K562 (cell line): ENCODE measurements around the gene ULK1. TPM values are rescaled to one million over a fixed set of nuclear protein-coding genes. Genes with fewer than 3 reads are reported as not detected.
A peak's percentile ranks its signal among the peaks of the same experiment; 100 is the strongest.

ENCODE experiments used
- HDAC8 ChIP-seq: fragments of 450-650 bp; IDR thresholded peaks from 2 replicates; pipeline ENCODE4 v1.6.1; 2016; ENCODE audit warnings: mild to moderate bottlenecking, missing genetic modification characterization, moderate library complexity, missing compliant biosample characterization
- L3MBTL2 ChIP-seq: fragments of 450-650 bp; IDR thresholded peaks from 2 replicates; pipeline ENCODE4 v1.6.1; 2016; ENCODE audit warnings: mild to moderate bottlenecking, moderate library complexity
- MEF2D ChIP-seq: conservative IDR thresholded peaks from 2 replicates; pipeline ENCODE4 v1.6.1; 2016; ENCODE audit warnings: low read depth, missing genetic modification characterization, missing compliant biosample characterization
- NFATC3 ChIP-seq: fragments of 450-650 bp; IDR thresholded peaks from 2 replicates; pipeline ENCODE4 v1.6.1; 2017; ENCODE audit warnings: mild to moderate bottlenecking
- TOE1 ChIP-seq, 2 experiments: fragments of 450-650 bp in 1 of 2; sonication (generic) in 1 of 2; formaldehyde crosslinking in 1 of 2; IDR thresholded peaks; 2 replicates each; pipeline versions ENCODE4 v1.7.1 to v1.8.0; 2016 to 2022; ENCODE audit warnings: borderline replicate concordance in 2 of 2, mild to moderate bottlenecking in 2 of 2, antibody characterized with exemption in 1 of 2, inconsistent platforms in 1 of 2, low read depth in 1 of 2, missing genetic modification reagents in 1 of 2, moderate library complexity in 1 of 2
- ZKSCAN3 ChIP-seq: fragments of 250-450 bp; sonication (Bioruptor Pico); IDR thresholded peaks from 2 replicates; pipeline ENCODE4 v1.4.0; 2020
- polyA plus RNA-seq, 8 experiments: library from polyadenylated mRNA; depleted of rRNA in 4 of 8; stranded (reverse) in 5 of 8; unstranded in 3 of 8; fragments of >200 nt; fragmentation: Nextera tagmentation in 2 of 8; fragmentation: Illumina TruSeq in 1 of 8; extraction: Ambion mirVana in 2 of 8; extraction: Trizol in 1 of 8; gene quantifications; 2 replicates each; pipeline versions ENCODE4 v1.2.1 to v1.2.3, GENCODE V29; 2011 to 2014; ENCODE audit warnings: inconsistent platforms in 1 of 8, missing spikeins in 1 of 8
- total RNA-seq, 7 experiments: library from RNA; depleted of rRNA in 6 of 7; stranded (reverse); fragments of >200 nt in 6 of 7; fragmentation: Illumina TruSeq in 2 of 7; extraction: Trizol in 2 of 7; gene quantifications; 2 replicates each; pipeline versions ENCODE4 v1.2.1 to v1.2.3, GENCODE V29; 2011 to 2021; ENCODE audit warnings: low replicate concordance in 1 of 7
- TF ChIP-seq, protein P1 (sequence below): fragments of 450-650 bp; IDR thresholded peaks from 2 replicates; pipeline ENCODE4 v1.6.1; 2016; ENCODE audit warnings: mild to moderate bottlenecking, moderate library complexity
- TF ChIP-seq, protein P2 (sequence below): fragments of 150-350 bp; IDR thresholded peaks from 2 replicates; pipeline ENCODE4 v1.6.1; 2014; ENCODE audit warnings: low read depth, mild to moderate bottlenecking, low read length, borderline replicate concordance
- TF ChIP-seq, protein P3 (sequence below): fragments of 150-350 bp; conservative IDR thresholded peaks from 2 replicates; pipeline ENCODE4 v1.6.1; 2014; ENCODE audit warnings: low read length

ULK1 gene
- total and polyA plus RNA-seq, 9 of the 15 experiments (the other 6 are each of a cell fraction or from before 2014, with no cell fraction given), result 0.15 to 29.4 (median 2.5) TPM

DNA sequence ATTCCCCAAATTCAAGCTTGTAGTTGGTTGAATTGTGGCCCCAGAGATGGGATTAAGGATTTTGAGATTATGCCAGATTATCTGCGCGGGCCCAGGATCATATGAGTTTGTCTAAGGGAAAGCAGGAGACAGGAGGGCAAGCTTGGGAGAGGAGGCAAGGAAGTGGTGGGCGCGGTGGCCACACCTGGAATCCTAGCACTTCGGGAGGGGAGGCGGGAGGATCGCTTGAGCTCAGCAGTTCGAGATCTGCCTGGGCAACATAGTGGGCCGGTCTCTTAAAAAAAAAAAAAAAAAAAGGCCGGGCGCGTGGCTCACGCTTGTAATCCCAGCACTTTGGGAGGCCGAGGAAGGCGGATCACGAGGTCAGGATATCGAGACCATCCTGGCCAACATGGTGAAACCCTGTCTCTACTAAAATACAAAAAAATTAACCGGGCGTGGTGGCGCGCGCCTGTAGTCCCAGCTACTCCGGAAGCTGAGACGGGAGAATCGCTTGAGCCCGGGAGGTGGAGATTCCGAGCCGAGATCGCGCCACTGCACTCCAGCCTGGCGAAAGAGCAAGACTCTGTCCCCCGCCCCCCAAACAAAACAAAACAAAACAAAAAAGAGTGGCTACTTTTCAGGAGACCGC lies 33.8 kb downstream of the ULK1 start (continued):
- TF ChIP-seq, protein P1, sequence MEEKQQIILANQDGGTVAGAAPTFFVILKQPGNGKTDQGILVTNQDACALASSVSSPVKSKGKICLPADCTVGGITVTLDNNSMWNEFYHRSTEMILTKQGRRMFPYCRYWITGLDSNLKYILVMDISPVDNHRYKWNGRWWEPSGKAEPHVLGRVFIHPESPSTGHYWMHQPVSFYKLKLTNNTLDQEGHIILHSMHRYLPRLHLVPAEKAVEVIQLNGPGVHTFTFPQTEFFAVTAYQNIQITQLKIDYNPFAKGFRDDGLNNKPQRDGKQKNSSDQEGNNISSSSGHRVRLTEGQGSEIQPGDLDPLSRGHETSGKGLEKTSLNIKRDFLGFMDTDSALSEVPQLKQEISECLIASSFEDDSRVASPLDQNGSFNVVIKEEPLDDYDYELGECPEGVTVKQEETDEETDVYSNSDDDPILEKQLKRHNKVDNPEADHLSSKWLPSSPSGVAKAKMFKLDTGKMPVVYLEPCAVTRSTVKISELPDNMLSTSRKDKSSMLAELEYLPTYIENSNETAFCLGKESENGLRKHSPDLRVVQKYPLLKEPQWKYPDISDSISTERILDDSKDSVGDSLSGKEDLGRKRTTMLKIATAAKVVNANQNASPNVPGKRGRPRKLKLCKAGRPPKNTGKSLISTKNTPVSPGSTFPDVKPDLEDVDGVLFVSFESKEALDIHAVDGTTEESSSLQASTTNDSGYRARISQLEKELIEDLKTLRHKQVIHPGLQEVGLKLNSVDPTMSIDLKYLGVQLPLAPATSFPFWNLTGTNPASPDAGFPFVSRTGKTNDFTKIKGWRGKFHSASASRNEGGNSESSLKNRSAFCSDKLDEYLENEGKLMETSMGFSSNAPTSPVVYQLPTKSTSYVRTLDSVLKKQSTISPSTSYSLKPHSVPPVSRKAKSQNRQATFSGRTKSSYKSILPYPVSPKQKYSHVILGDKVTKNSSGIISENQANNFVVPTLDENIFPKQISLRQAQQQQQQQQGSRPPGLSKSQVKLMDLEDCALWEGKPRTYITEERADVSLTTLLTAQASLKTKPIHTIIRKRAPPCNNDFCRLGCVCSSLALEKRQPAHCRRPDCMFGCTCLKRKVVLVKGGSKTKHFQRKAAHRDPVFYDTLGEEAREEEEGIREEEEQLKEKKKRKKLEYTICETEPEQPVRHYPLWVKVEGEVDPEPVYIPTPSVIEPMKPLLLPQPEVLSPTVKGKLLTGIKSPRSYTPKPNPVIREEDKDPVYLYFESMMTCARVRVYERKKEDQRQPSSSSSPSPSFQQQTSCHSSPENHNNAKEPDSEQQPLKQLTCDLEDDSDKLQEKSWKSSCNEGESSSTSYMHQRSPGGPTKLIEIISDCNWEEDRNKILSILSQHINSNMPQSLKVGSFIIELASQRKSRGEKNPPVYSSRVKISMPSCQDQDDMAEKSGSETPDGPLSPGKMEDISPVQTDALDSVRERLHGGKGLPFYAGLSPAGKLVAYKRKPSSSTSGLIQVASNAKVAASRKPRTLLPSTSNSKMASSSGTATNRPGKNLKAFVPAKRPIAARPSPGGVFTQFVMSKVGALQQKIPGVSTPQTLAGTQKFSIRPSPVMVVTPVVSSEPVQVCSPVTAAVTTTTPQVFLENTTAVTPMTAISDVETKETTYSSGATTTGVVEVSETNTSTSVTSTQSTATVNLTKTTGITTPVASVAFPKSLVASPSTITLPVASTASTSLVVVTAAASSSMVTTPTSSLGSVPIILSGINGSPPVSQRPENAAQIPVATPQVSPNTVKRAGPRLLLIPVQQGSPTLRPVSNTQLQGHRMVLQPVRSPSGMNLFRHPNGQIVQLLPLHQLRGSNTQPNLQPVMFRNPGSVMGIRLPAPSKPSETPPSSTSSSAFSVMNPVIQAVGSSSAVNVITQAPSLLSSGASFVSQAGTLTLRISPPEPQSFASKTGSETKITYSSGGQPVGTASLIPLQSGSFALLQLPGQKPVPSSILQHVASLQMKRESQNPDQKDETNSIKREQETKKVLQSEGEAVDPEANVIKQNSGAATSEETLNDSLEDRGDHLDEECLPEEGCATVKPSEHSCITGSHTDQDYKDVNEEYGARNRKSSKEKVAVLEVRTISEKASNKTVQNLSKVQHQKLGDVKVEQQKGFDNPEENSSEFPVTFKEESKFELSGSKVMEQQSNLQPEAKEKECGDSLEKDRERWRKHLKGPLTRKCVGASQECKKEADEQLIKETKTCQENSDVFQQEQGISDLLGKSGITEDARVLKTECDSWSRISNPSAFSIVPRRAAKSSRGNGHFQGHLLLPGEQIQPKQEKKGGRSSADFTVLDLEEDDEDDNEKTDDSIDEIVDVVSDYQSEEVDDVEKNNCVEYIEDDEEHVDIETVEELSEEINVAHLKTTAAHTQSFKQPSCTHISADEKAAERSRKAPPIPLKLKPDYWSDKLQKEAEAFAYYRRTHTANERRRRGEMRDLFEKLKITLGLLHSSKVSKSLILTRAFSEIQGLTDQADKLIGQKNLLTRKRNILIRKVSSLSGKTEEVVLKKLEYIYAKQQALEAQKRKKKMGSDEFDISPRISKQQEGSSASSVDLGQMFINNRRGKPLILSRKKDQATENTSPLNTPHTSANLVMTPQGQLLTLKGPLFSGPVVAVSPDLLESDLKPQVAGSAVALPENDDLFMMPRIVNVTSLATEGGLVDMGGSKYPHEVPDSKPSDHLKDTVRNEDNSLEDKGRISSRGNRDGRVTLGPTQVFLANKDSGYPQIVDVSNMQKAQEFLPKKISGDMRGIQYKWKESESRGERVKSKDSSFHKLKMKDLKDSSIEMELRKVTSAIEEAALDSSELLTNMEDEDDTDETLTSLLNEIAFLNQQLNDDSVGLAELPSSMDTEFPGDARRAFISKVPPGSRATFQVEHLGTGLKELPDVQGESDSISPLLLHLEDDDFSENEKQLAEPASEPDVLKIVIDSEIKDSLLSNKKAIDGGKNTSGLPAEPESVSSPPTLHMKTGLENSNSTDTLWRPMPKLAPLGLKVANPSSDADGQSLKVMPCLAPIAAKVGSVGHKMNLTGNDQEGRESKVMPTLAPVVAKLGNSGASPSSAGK, result peak; percentile 43; the same call in 1 of the 2 replicates
- TF ChIP-seq HDAC8 (tag), result no peak
- no peak for TF ChIP-seq MEF2D
- TF ChIP-seq NFATC3, result no peak
- TF ChIP-seq ZKSCAN3 (CRISPR knock-in tag), result no peak
- peak; percentile 51; the same call in 1 of the 2 replicates for TF ChIP-seq L3MBTL2
- TF ChIP-seq TOE1 (IDR thresholded peaks at IDR 0.05; ENCODE audit: borderline replicate concordance), result 0 out of 2 replicates have a peak, but pooled peaks have one; percentile 51
- TF ChIP-seq TOE1 (CRISPR knock-in tag; IDR thresholded peaks at IDR 0.05; ENCODE audit: borderline replicate concordance, low read depth), result no peak
- TF ChIP-seq, protein P2, sequence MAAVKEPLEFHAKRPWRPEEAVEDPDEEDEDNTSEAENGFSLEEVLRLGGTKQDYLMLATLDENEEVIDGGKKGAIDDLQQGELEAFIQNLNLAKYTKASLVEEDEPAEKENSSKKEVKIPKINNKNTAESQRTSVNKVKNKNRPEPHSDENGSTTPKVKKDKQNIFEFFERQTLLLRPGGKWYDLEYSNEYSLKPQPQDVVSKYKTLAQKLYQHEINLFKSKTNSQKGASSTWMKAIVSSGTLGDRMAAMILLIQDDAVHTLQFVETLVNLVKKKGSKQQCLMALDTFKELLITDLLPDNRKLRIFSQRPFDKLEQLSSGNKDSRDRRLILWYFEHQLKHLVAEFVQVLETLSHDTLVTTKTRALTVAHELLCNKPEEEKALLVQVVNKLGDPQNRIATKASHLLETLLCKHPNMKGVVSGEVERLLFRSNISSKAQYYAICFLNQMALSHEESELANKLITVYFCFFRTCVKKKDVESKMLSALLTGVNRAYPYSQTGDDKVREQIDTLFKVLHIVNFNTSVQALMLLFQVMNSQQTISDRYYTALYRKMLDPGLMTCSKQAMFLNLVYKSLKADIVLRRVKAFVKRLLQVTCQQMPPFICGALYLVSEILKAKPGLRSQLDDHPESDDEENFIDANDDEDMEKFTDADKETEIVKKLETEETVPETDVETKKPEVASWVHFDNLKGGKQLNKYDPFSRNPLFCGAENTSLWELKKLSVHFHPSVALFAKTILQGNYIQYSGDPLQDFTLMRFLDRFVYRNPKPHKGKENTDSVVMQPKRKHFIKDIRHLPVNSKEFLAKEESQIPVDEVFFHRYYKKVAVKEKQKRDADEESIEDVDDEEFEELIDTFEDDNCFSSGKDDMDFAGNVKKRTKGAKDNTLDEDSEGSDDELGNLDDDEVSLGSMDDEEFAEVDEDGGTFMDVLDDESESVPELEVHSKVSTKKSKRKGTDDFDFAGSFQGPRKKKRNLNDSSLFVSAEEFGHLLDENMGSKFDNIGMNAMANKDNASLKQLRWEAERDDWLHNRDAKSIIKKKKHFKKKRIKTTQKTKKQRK, result no peak
- TF ChIP-seq, protein P3, sequence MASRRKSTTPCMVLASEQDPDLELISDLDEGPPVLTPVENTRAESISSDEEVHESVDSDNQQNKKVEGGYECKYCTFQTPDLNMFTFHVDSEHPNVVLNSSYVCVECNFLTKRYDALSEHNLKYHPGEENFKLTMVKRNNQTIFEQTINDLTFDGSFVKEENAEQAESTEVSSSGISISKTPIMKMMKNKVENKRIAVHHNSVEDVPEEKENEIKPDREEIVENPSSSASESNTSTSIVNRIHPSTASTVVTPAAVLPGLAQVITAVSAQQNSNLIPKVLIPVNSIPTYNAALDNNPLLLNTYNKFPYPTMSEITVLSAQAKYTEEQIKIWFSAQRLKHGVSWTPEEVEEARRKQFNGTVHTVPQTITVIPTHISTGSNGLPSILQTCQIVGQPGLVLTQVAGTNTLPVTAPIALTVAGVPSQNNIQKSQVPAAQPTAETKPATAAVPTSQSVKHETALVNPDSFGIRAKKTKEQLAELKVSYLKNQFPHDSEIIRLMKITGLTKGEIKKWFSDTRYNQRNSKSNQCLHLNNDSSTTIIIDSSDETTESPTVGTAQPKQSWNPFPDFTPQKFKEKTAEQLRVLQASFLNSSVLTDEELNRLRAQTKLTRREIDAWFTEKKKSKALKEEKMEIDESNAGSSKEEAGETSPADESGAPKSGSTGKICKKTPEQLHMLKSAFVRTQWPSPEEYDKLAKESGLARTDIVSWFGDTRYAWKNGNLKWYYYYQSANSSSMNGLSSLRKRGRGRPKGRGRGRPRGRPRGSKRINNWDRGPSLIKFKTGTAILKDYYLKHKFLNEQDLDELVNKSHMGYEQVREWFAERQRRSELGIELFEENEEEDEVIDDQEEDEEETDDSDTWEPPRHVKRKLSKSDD, result no peak
